Measurements from ENCODE around the gene CAMK1. TPM values are rescaled to one million over a fixed set of nuclear protein-coding genes. Genes with fewer than 3 reads are reported as not detected.

CAMK1 gene
- total and polyA plus RNA-seq, 2 experiments from 2014 or later = 20.4 to 23.7 TPM

DNA sequence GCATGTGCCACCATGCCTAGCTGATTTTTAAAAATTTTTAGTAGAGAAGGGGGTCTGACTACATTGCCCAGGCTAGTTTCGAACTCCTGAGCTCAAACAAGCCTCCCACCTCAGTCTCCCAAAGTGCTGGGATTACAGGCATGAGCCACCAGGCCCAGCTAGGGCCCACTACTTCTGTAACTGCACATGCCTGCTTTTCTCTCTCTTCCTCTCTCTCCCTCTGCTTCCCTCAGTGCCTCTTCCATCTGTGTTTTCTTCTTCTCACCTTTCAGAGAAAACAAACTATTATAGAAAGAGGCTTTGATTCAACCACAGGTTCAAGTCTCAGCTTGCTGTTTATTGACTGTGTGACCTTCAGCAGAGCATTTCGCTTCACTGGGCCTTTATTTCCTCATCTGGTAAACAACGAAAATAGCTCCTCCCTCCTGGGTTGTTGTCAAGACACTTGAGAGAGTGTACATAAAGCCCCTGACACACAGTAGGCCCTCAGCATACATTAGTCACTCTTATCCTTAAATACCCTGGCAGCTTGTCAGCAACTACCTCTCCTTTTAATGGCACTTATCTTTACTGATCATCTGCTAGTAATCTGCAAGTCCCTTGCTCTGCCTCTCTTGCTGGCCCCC is 12.3 kb upstream of the CAMK1 start:
- Histone ChIP-seq H3K9me3 (ENCODE audit: low read depth) (no peaks in the 10 kb centered on the region), H3K27ac (no peak overlapping the region), H3K4me1 (ENCODE audit: low read depth) (no peaks in the 10 kb centered on the region), H3K4me3 (no peak overlapping the region), H3K36me3 (peaks cover 38% of the 10 kb centered on the region), H3K27me3 (no peaks in the 10 kb centered on the region)
- no peak for DNase-seq (ENCODE audit: low read depth in 1 of 2, low spot score in 1 of 2)
- TF ChIP-seq, protein P1, sequence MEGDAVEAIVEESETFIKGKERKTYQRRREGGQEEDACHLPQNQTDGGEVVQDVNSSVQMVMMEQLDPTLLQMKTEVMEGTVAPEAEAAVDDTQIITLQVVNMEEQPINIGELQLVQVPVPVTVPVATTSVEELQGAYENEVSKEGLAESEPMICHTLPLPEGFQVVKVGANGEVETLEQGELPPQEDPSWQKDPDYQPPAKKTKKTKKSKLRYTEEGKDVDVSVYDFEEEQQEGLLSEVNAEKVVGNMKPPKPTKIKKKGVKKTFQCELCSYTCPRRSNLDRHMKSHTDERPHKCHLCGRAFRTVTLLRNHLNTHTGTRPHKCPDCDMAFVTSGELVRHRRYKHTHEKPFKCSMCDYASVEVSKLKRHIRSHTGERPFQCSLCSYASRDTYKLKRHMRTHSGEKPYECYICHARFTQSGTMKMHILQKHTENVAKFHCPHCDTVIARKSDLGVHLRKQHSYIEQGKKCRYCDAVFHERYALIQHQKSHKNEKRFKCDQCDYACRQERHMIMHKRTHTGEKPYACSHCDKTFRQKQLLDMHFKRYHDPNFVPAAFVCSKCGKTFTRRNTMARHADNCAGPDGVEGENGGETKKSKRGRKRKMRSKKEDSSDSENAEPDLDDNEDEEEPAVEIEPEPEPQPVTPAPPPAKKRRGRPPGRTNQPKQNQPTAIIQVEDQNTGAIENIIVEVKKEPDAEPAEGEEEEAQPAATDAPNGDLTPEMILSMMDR (IDR thresholded peaks at IDR 0.05; ENCODE audit: low read depth, low read length) = no peak

DNA sequence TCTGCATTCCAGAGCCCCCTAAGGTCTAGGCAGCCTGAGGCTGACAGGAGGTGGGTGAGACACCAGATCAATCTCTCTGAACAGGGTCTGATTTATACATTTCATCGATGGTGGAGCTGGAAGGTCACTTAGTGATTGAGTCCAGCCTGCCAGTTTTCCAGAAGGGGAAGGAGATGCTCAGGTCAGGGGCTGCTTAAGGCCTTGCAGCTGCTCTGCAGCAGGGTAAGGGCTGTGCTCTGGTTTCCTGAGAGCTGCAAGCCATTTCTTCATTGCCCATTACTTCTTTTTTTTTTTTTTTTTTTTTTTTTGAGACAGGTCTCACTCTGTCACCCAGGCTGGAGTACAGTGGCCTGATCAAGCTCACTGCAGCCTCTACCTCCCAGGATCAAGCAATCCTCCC is 11.8 kb upstream of the CAMK1 start:
- Histone ChIP-seq H3K4me1 (ENCODE audit: low read depth) (no peaks in the 10 kb centered on the region), H3K9me3 (ENCODE audit: low read depth) (no peaks in the 10 kb centered on the region), H3K4me3 (no peak overlapping the region), H3K27me3 (no peaks in the 10 kb centered on the region), H3K36me3 (peaks cover 38% of the 10 kb centered on the region), H3K27ac (no peak overlapping the region)
- TF ChIP-seq, protein P1 (IDR thresholded peaks at IDR 0.05; ENCODE audit: low read depth, low read length) = no peak
- no peak for DNase-seq (ENCODE audit: low read depth in 1 of 2, low spot score in 1 of 2)

DNA sequence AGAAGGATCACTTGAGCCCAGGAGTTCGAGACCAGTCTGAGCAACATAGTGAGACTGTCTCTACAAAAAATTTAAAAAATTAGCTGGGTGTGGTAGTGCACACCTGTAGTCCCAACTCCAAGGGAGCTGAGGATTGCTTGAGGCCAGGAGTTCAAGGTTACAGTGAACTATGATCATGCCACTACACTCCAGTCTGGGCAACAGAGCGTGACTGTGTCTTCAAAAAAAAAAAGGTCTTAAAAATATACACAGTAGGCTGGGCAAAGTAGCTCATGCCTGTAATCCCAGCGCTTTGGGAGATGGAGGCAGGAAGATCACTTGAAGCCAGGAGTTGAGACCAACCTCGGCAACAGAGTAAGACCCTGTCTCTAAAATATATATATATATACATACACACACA is 11.2 kb upstream of the CAMK1 start:
- TF ChIP-seq, protein P1 (IDR thresholded peaks at IDR 0.05; ENCODE audit: low read depth, low read length) = no peak
- H3K9me3 ChIP-seq (ENCODE audit: low read depth) = no peaks in the 10 kb centered on the region
- DNase-seq (ENCODE audit: low read depth in 1 of 2, low spot score in 1 of 2) = no peak
- no peak overlapping the region for H3K27ac ChIP-seq
- no peaks in the 10 kb centered on the region for H3K4me1 ChIP-seq (ENCODE audit: low read depth)
- H3K27me3 ChIP-seq = no peaks in the 10 kb centered on the region
- peaks cover 34% of the 10 kb centered on the region for H3K36me3 ChIP-seq
- H3K4me3 ChIP-seq = no peak overlapping the region

- Histone ChIP-seq H3K36me3 (peaks cover 34% of the 10 kb centered on the region), H3K27ac (no peak overlapping the region), H3K4me1 (ENCODE audit: low read depth) (no peaks in the 10 kb centered on the region), H3K27me3 (no peaks in the 10 kb centered on the region), H3K4me3 (no peak overlapping the region), H3K9me3 (ENCODE audit: low read depth) (no peaks in the 10 kb centered on the region)
- DNase-seq (ENCODE audit: low read depth in 1 of 2, low spot score in 1 of 2) = no peak
- TF ChIP-seq, protein P1 (IDR thresholded peaks at IDR 0.05; ENCODE audit: low read depth, low read length) = no peak
Observed at GRCh38 chr3:9780458-9780812, 10.7 kb upstream of the CAMK1 start.

GRCh38 chr3:9779721-9780457 is 10.1 kb upstream of the CAMK1 start:
- TF ChIP-seq, protein P1 (IDR thresholded peaks at IDR 0.05; ENCODE audit: low read depth, low read length) = no peak
- Histone ChIP-seq H3K27ac (no peak overlapping the region), H3K9me3 (ENCODE audit: low read depth) (no peaks in the 10 kb centered on the region), H3K36me3 (peaks cover 34% of the 10 kb centered on the region), H3K4me3 (no peak overlapping the region), H3K4me1 (ENCODE audit: low read depth) (no peaks in the 10 kb centered on the region), H3K27me3 (no peaks in the 10 kb centered on the region)
- DNase-seq (ENCODE audit: low read depth in 1 of 2, low spot score in 1 of 2) = no peak

All from cardiac muscle cell (in vitro differentiated cells and primary cell).